CD14-positive monocyte (primary cell): ENCODE measurements around the gene TTC23. TPM values are rescaled to one million over a fixed set of nuclear protein-coding genes. Genes with fewer than 3 reads are reported as not detected.

Experiments
- DNase-seq, 3 donors: peaks; one replicate each; pipeline ENCODE4 v3.0.0-alpha.2; 2011 to 2022
- H2AFZ ChIP-seq: 2 replicates; pipeline ENCODE4 v1.6.0; 2012; ENCODE audit warnings: mild to moderate bottlenecking, low read depth, low read length, inconsistent platforms; ENCODE audit not compliant: insufficient read depth, poor library complexity, severe bottlenecking
- H3K27ac ChIP-seq, 2 donors: 1 replicate in 1 of 2; 2 replicates in 1 of 2; pipeline ENCODE4 v1.5.1; 2012 to 2013; ENCODE audit warnings: low read length in 2 of 2, control low read depth in 1 of 2, inconsistent platforms in 1 of 2, low read depth in 1 of 2, mild to moderate bottlenecking in 1 of 2
- H3K27me3 ChIP-seq, 2 donors: one replicate each; pipeline versions ENCODE4 v1.6.0 to v1.6.1; 2011 to 2013; ENCODE audit warnings: low read length in 2 of 2; ENCODE audit not compliant: control insufficient read depth in 2 of 2, insufficient read depth in 2 of 2
- H3K36me3 ChIP-seq, 2 donors: replicated peaks in 1 of 2; 1 replicate in 1 of 2; 2 replicates in 1 of 2; pipeline versions ENCODE4 v1.5.1 to v1.6.1; 2012 to 2013; ENCODE audit warnings: low read length in 2 of 2, control low read depth in 1 of 2, inconsistent platforms in 1 of 2, mild to moderate bottlenecking in 1 of 2; ENCODE audit not compliant: insufficient read depth in 2 of 2, control insufficient read depth in 1 of 2
- H3K4me1 ChIP-seq, 2 donors: 1 replicate in 1 of 2; 2 replicates in 1 of 2; pipeline versions ENCODE4 v1.5.1 to v1.6.1; 2012 to 2013; ENCODE audit warnings: low read length in 2 of 2, control low read depth in 1 of 2, inconsistent platforms in 1 of 2, mild to moderate bottlenecking in 1 of 2, moderate library complexity in 1 of 2; ENCODE audit not compliant: insufficient read depth in 2 of 2, control insufficient read depth in 1 of 2
- H3K4me2 ChIP-seq: replicated peaks from 2 replicates; pipeline ENCODE3; 2012; ENCODE audit warnings: low read length, moderate library complexity, mild to moderate bottlenecking; ENCODE audit not compliant: poor library complexity, severe bottlenecking; ENCODE audit errors: extremely low read depth
- H3K4me3 ChIP-seq, 3 experiments: fragments of 200-600 bp in 1 of 3; sonication (generic) in 1 of 3; replicated peaks in 1 of 3; 1 replicate in 2 of 3; 2 replicates in 1 of 3; pipeline ENCODE4 v1.5.1; 2011 to 2013; ENCODE audit warnings: low read length in 3 of 3, mild to moderate bottlenecking in 3 of 3, control low read depth in 2 of 3, low read depth in 2 of 3, inconsistent platforms in 1 of 3, moderate library complexity in 1 of 3
- H3K79me2 ChIP-seq: 2 replicates; pipeline ENCODE4 v1.6.0; 2012; ENCODE audit warnings: mild to moderate bottlenecking, control low read depth, inconsistent platforms, low read length, moderate library complexity; ENCODE audit not compliant: insufficient read depth
- H3K9ac ChIP-seq: 2 replicates; pipeline ENCODE4 v1.6.0; 2017; ENCODE audit warnings: low read length, mild to moderate bottlenecking; ENCODE audit not compliant: insufficient read depth, poor library complexity, severe bottlenecking
- H3K9me3 ChIP-seq, 2 donors: replicated peaks in 1 of 2; 1 replicate in 1 of 2; 2 replicates in 1 of 2; pipeline versions ENCODE4 v1.5.1 to v1.6.1; 2012 to 2013; ENCODE audit warnings: low read length in 2 of 2, control low read depth in 1 of 2; ENCODE audit not compliant: control insufficient read depth in 1 of 2, insufficient read depth in 1 of 2
- H4K20me1 ChIP-seq: 2 replicates; pipeline ENCODE4 v1.6.0; 2012; ENCODE audit warnings: mild to moderate bottlenecking, low read length, control low read depth, moderate library complexity; ENCODE audit not compliant: insufficient read depth
- H3K27ac Mint-ChIP-seq, 7 donors: one replicate each; pipeline ENCODE4 v1.8.0; 2020; ENCODE audit warnings: mild to moderate bottlenecking in 7 of 7, mixed read lengths in 7 of 7, moderate library complexity in 6 of 7, inconsistent platforms in 2 of 7
- H3K27me3 Mint-ChIP-seq, 3 donors: one replicate each; pipeline ENCODE4 v1.8.0; 2021 to 2022; ENCODE audit warnings: low read depth in 3 of 3, mild to moderate bottlenecking in 3 of 3, mixed read lengths in 3 of 3, moderate library complexity in 3 of 3, inconsistent platforms in 1 of 3
- H3K36me3 Mint-ChIP-seq, 2 donors: one replicate each; pipeline ENCODE4 v1.8.0; 2020; ENCODE audit warnings: mixed read lengths in 2 of 2, inconsistent platforms in 1 of 2, mild to moderate bottlenecking in 1 of 2
- H3K4me1 Mint-ChIP-seq: one replicate; pipeline ENCODE4 v1.8.0; 2020; ENCODE audit warnings: mild to moderate bottlenecking, mixed read lengths
- H3K4me3 Mint-ChIP-seq, 2 donors: one replicate each; pipeline ENCODE4 v1.8.0; 2020; ENCODE audit warnings: mild to moderate bottlenecking in 2 of 2, mixed read lengths in 2 of 2, moderate library complexity in 1 of 2
- H3K9me3 Mint-ChIP-seq, 7 donors: one replicate each; pipeline ENCODE4 v1.8.0; 2020 to 2022; ENCODE audit warnings: mixed read lengths in 7 of 7, mild to moderate bottlenecking in 6 of 7, moderate library complexity in 6 of 7, inconsistent platforms in 2 of 7
- CTCF ChIP-seq: fragments of 200-600 bp; IDR thresholded peaks from one replicate; pipeline ENCODE4 v1.8.0; 2022; ENCODE audit warnings: antibody characterized with exemption, mild to moderate bottlenecking
- WGBS: methylation state at CpG from one replicate; pipeline ENCODE4 v1.1.5; 2013; ENCODE audit warnings: missing lambda C conversion rate; ENCODE audit not compliant: insufficient coverage; 5-methylcytosine and 5-hydroxymethylcytosine counted together
- intact Hi-C, 2 donors: fragments of 100-400 bp; cut with micrococcal nuclease; formaldehyde crosslinking; loops; one replicate each; pipeline versions ENCODE4 v1.15.0 to v1.15.1; 2023
- polyA plus RNA-seq, 3 donors: library from polyadenylated mRNA; depleted of rRNA in 1 of 3; unstranded in 2 of 3; stranded (reverse) in 1 of 3; fragments of 300-500 nt in 2 of 3; fragments of >200 nt in 1 of 3; fragmentation: Illumina TruSeq in 2 of 3; gene quantifications; 1 replicate in 2 of 3; 2 replicates in 1 of 3; pipeline ENCODE4 v1.2.3, GENCODE V29; 2012 to 2021

Gene TTC23
- polyA plus RNA-seq, 3 donors = 0.51 to 0.55 TPM; not detected in 1

GRCh38 chr15:99141943-99142342 lies 107.4 kb downstream of the TTC23 start:
- intact Hi-C loops = no loop called here
- TF ChIP-seq CTCF = no peak
- Mint-ChIP-seq H3K27me3 (peaks cover 0 to 6% (median 0%) of the 10 kb centered on the region in 3 donors), H3K4me3 (no peak overlapping the region), H3K9me3 (peaks cover 0 to 1% (median 0%) of the 10 kb centered on the region in 7 donors), H3K27ac (no peak overlapping the region), H3K36me3 (no peaks in the 10 kb centered on the region), H3K4me1 (no peaks in the 10 kb centered on the region)
- no peaks in the 10 kb centered on the region for H3K9me3 ChIP-seq
- no peak overlapping the region for H3K9ac ChIP-seq
- WGBS = 100% methylated on average over 3 of the region's 4 CpGs
- H3K27ac ChIP-seq = no peak overlapping the region
- H3K4me1 ChIP-seq = no peaks in the 10 kb centered on the region
- no peaks in the 10 kb centered on the region for H3K36me3 ChIP-seq
- no peak overlapping the region for H3K4me2 ChIP-seq
- no peaks in the 10 kb centered on the region for H4K20me1 ChIP-seq
- H3K27me3 ChIP-seq = no peaks in the 10 kb centered on the region
- H2AFZ ChIP-seq = no peak overlapping the region
- DNase-seq = no peak
- no peak overlapping the region for H3K4me3 ChIP-seq
- H3K79me2 ChIP-seq = no peaks in the 10 kb centered on the region

DNA sequence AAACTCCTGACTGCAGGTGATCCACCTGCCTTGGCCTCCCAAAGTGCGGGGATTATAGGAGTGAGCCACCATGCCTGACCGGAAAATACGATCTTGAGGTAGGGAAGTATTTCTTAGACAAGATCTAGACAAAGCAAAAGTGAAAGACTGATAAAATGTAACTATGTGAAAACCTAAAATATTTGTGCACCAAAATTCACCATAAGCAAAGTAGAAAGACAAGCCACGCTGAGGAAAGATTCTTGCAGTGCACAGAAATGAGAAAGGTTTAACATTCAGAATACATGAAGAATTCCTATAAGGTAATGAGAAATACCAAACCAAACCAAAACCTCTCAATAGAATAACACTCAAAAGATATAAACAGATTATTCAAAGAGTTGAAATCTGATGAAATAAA lies 108.8 kb downstream of the TTC23 start:
- no peak overlapping the region for H3K27ac Mint-ChIP-seq
- Histone ChIP-seq H3K27me3 (no peaks in the 10 kb centered on the region), H2AFZ (no peak overlapping the region), H4K20me1 (no peaks in the 10 kb centered on the region), H3K4me1 (no peaks in the 10 kb centered on the region), H3K9ac (no peak overlapping the region), H3K9me3 (no peaks in the 10 kb centered on the region), H3K36me3 (no peaks in the 10 kb centered on the region), H3K4me2 (no peak overlapping the region), H3K79me2 (no peaks in the 10 kb centered on the region), H3K27ac (no peak overlapping the region), H3K4me3 (no peak overlapping the region)
- intact Hi-C loops = no loop called here
- no peak for TF ChIP-seq CTCF
- no CpG with 5 or more reads among the region's 4 CpGs for WGBS
- no peak for DNase-seq
- H3K9me3 Mint-ChIP-seq = peaks cover 0 to 1% (median 0%) of the 10 kb centered on the region in 7 donors
- H3K4me1 Mint-ChIP-seq = no peaks in the 10 kb centered on the region
- no peaks in the 10 kb centered on the region for H3K36me3 Mint-ChIP-seq
- H3K4me3 Mint-ChIP-seq = no peak overlapping the region
- H3K27me3 Mint-ChIP-seq = peaks cover 0 to 5% (median 0%) of the 10 kb centered on the region in 3 donors
